IPS-NIHi7 (cell line): ENCODE data around the gene MBOAT2.

Experiments
- DNase-seq: peaks from one replicate; pipeline ENCODE4 v3.0.0; 2012; ENCODE audit warnings: mixed read lengths; ENCODE audit errors: extremely low spot score

MBOAT2 gene

GRCh38 chr2:8858264-8858663 is 145.2 kb downstream of the MBOAT2 start:
- DNase-seq: no peak

- DNase-seq: no peak
These were observed 145.8 kb downstream of the MBOAT2 start for GRCh38 chr2:8857709-8858108.

- no peak for DNase-seq
These were observed 147.3 kb downstream of the MBOAT2 start for GRCh38 chr2:8856176-8856575.

- no peak for DNase-seq
These were observed 148.5 kb downstream of the MBOAT2 start for GRCh38 chr2:8855010-8855409.

- DNase-seq: no peak
These were observed 150.1 kb downstream of the MBOAT2 start for GRCh38 chr2:8853426-8853825.

- DNase-seq: peak; percentile 45
These were observed 151.5 kb downstream of the MBOAT2 start for GRCh38 chr2:8851811-8852560.

GRCh38 chr2:8850845-8851487 is 152.5 kb downstream of the MBOAT2 start:
- DNase-seq: no peak

- no peak for DNase-seq
These were observed 154.2 kb downstream of the MBOAT2 start for GRCh38 chr2:8849327-8849726.

- DNase-seq: no peak
These were observed 155.0 kb downstream of the MBOAT2 start for GRCh38 chr2:8848328-8849100.

GRCh38 chr2:8847400-8847799 is 156.1 kb downstream of the MBOAT2 start:
- no peak for DNase-seq

- DNase-seq: no peak
These were observed 161.6 kb downstream of the MBOAT2 start for GRCh38 chr2:8841932-8842331.

- DNase-seq: no peak
These were observed 162.9 kb downstream of the MBOAT2 start for GRCh38 chr2:8840475-8841091.

GRCh38 chr2:8839189-8839965 is 164.1 kb downstream of the MBOAT2 start:
- no peak for DNase-seq

GRCh38 chr2:8837795-8838140 is 165.7 kb downstream of the MBOAT2 start:
- DNase-seq: no peak

GRCh38 chr2:8836971-8837794 is 166.3 kb downstream of the MBOAT2 start, which contains the start of gene KIDINS220:
KIDINS220 (minus strand) TSS chr2:8837613; CDS start chr2:8827093, 10,520 bp downstream.
- peak; percentile 100 for DNase-seq

GRCh38 chr2:8835279-8835678 is 168.2 kb downstream of the MBOAT2 start:
- no peak for DNase-seq

GRCh38 chr2:8833853-8834252 is 169.6 kb downstream of the MBOAT2 start:
- DNase-seq: no peak

GRCh38 chr2:8831516-8831915 is 172.0 kb downstream of the MBOAT2 start:
- DNase-seq: no peak

- DNase-seq: no peak
These were observed 175.8 kb downstream of the MBOAT2 start for GRCh38 chr2:8827729-8828128.

GRCh38 chr2:8822218-8822617 is 181.3 kb downstream of the MBOAT2 start:
- DNase-seq: no peak
